Upper lobe of left lung (tissue), 6 donors: ENCODE measurements around the gene ISL2. TPM values are rescaled to one million over a fixed set of nuclear protein-coding genes. Genes with fewer than 3 reads are reported as not detected.

ENCODE experiments used
- ATAC-seq, 2 donors: fragments of 200-7000 bp; cut with Tn5 transposase; one replicate each; pipeline ENCODE4 v1.9.1; 2022; ENCODE audit warnings: mild to moderate bottlenecking in 2 of 2, moderate library complexity in 2 of 2; ENCODE audit not compliant: low FRiP score in 2 of 2
- DNase-seq, 2 donors: peaks; one replicate each; pipeline ENCODE4 v3.0.0-alpha.2; 2019 to 2020
- H3K27ac ChIP-seq, 4 donors: fragments of 200-600 bp; sonication (generic); one replicate each; pipeline ENCODE4 v1.5.1; 2016 to 2019
- H3K27me3 ChIP-seq, 4 donors: fragments of 200-600 bp; sonication (generic); one replicate each; pipeline ENCODE4 v1.5.1; 2017 to 2019
- H3K36me3 ChIP-seq, 4 donors: fragments of 200-600 bp; sonication (generic); one replicate each; pipeline ENCODE4 v1.5.1; 2016 to 2019
- H3K4me1 ChIP-seq, 4 donors: fragments of 200-600 bp; sonication (generic); one replicate each; pipeline ENCODE4 v1.5.1; 2018 to 2019
- H3K4me3 ChIP-seq, 4 donors: fragments of 200-600 bp; sonication (generic); one replicate each; pipeline ENCODE4 v1.5.1; 2017 to 2019; ENCODE audit warnings: mild to moderate bottlenecking in 2 of 4, moderate library complexity in 1 of 4
- H3K9me3 ChIP-seq, 4 donors: fragments of 200-600 bp; sonication (generic); one replicate each; pipeline ENCODE4 v1.5.1; 2018 to 2019
- EP300 ChIP-seq, 4 donors: sonication (generic); formaldehyde crosslinking; IDR thresholded peaks; one replicate each; pipeline ENCODE4 v1.5.1; 2017; ENCODE audit warnings: antibody characterized with exemption in 4 of 4, control low read depth in 2 of 4
- POLR2A ChIP-seq, 4 donors: fragments of 450-650 bp; IDR thresholded peaks; one replicate each; pipeline ENCODE4 v1.5.1; 2016 to 2017; ENCODE audit warnings: antibody characterized with exemption in 4 of 4, mild to moderate bottlenecking in 2 of 4
- POLR2AphosphoS5 ChIP-seq, 2 donors: sonication (generic); formaldehyde crosslinking; IDR thresholded peaks; one replicate each; pipeline ENCODE4 v1.5.1; 2017; ENCODE audit warnings: antibody characterized with exemption in 2 of 2
- WGBS, 2 donors: methylation state at CpG; one replicate each; pipeline ENCODE4 v1.1.5; 2017 to 2018; 5-methylcytosine and 5-hydroxymethylcytosine counted together
- total RNA-seq, 6 donors: library from RNA; depleted of rRNA in 4 of 6; stranded (reverse); fragments of >200 nt in 4 of 6; gene quantifications; one replicate each; pipeline versions ENCODE4 v1.1.0 to v1.2.1, GENCODE V29; 2016 to 2021
- TF ChIP-seq, protein P1 (sequence below), 6 experiments: fragments of 450-650 bp in 4 of 6; fragments of 200-600 bp in 2 of 6; sonication (generic) in 2 of 6; IDR thresholded peaks; one replicate each; pipeline ENCODE4 v1.5.1; 2016 to 2019; ENCODE audit warnings: antibody characterized with exemption in 6 of 6
- donor health status: DM: no; HTN: no; CAD: no; lungs with moderate emphysema.
- donor health status: DM: no; HTN: yes; CAD: no; lungs with severe emphysema.

The ISL2 gene
- total RNA-seq, 6 donors from 2014 or later: 0.34 to 1.8 (median 0.47) TPM; not detected in 2

DNA sequence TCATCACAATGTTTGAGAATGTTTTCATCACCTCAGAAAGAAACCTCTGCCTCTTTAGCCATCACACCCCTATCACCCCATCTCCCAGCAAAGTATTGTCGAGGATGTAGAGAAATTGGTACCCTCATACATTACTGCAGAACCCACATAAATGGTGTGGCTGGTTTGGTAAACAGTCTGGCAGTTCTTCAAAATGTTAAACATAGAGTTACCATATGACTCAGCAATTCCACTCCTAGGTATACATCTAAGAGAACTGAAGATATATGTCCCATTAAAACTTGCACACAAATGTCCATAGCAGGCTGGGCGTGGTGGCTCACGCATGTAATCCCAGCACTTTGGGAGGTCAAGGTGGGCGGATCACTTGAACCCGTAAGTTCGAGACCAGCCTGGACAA lies 16.6 kb upstream of the ISL2 start:
- DNase-seq: no peak
- Histone ChIP-seq H3K9me3 (no peaks in the 10 kb centered on the region), H3K4me3 (no peak overlapping the region), H3K36me3 (no peaks in the 10 kb centered on the region), H3K27me3 (no peaks in the 10 kb centered on the region), H3K27ac (no peak overlapping the region), H3K4me1 (no peaks in the 10 kb centered on the region)
- ATAC-seq: no peak
- WGBS, 2 donors: 88 to 89% methylated on average over 6 of the region's 6 CpGs
- TF ChIP-seq POLR2A (IDR thresholded peaks at IDR 0.05) (no peak), POLR2AphosphoS5 (IDR thresholded peaks at IDR 0.05) (no peak), EP300 (IDR thresholded peaks at IDR 0.05) (no peak)
- TF ChIP-seq, protein P1, sequence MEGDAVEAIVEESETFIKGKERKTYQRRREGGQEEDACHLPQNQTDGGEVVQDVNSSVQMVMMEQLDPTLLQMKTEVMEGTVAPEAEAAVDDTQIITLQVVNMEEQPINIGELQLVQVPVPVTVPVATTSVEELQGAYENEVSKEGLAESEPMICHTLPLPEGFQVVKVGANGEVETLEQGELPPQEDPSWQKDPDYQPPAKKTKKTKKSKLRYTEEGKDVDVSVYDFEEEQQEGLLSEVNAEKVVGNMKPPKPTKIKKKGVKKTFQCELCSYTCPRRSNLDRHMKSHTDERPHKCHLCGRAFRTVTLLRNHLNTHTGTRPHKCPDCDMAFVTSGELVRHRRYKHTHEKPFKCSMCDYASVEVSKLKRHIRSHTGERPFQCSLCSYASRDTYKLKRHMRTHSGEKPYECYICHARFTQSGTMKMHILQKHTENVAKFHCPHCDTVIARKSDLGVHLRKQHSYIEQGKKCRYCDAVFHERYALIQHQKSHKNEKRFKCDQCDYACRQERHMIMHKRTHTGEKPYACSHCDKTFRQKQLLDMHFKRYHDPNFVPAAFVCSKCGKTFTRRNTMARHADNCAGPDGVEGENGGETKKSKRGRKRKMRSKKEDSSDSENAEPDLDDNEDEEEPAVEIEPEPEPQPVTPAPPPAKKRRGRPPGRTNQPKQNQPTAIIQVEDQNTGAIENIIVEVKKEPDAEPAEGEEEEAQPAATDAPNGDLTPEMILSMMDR (IDR thresholded peaks at IDR 0.05): no peak

DNA sequence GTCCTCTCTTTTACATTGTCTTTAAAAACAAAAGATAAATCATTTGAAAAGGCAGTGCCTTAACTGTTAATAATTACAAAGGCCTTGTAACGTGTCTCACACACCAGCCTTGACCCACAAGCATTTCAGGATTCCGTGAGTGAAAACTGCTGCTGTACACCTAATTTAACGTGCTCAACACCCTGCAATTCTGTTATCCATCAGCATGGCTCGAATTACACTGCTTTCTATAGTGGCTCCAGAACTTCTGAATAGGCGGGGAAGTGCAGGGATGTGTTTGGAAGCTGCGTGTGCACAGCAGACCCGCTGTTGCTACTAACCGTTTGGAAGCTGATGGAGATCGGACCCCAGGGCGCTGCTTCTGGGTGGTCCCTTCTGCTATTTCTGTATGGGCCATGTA lies 15.4 kb upstream of the ISL2 start:
- TF ChIP-seq, protein P1 (IDR thresholded peaks at IDR 0.05): no peak
- TF ChIP-seq POLR2A (IDR thresholded peaks at IDR 0.05) (no peak), EP300 (IDR thresholded peaks at IDR 0.05) (no peak), POLR2AphosphoS5 (IDR thresholded peaks at IDR 0.05) (no peak)
- DNase-seq (no peak), ATAC-seq (no peak)
- H3K36me3 ChIP-seq: no peaks in the 10 kb centered on the region
- H3K27me3 ChIP-seq: no peaks in the 10 kb centered on the region
- H3K4me3 ChIP-seq: no peak overlapping the region
- no peak overlapping the region for H3K27ac ChIP-seq
- no peaks in the 10 kb centered on the region for H3K9me3 ChIP-seq
- H3K4me1 ChIP-seq: no peaks in the 10 kb centered on the region
- WGBS, 2 donors: 66 to 70% methylated on average over 10 of the region's 10 CpGs

DNA sequence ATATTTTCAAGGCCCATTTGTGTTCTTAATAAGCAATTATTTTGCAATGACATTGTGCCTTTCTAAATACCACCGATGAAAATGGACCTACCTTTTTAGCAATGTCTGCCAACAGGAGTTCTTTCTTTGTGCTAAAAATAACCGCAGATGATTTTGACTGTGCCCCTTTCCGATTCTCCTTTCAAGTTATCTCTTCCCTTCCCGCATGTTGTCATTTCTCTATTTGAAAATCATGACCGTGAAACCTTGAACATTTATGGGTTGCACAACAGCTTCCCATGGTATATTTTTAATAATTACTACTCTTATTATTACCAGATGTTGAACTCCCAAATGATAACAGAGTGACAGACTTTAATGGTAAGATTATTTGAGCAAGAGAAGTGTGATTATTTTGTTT lies 15.0 kb upstream of the ISL2 start:
- DNase-seq (no peak), ATAC-seq (no peak)
- no peaks in the 10 kb centered on the region for H3K9me3 ChIP-seq
- 85 to 89% methylated on average over 5 of the region's 5 CpGs for WGBS, 2 donors
- TF ChIP-seq, protein P1 (IDR thresholded peaks at IDR 0.05): no peak
- TF ChIP-seq POLR2A (IDR thresholded peaks at IDR 0.05) (no peak), EP300 (IDR thresholded peaks at IDR 0.05) (no peak), POLR2AphosphoS5 (IDR thresholded peaks at IDR 0.05) (no peak)
- H3K4me1 ChIP-seq: no peaks in the 10 kb centered on the region
- no peaks in the 10 kb centered on the region for H3K27me3 ChIP-seq
- H3K36me3 ChIP-seq: no peaks in the 10 kb centered on the region
- H3K4me3 ChIP-seq: no peak overlapping the region
- no peak overlapping the region for H3K27ac ChIP-seq

DNA sequence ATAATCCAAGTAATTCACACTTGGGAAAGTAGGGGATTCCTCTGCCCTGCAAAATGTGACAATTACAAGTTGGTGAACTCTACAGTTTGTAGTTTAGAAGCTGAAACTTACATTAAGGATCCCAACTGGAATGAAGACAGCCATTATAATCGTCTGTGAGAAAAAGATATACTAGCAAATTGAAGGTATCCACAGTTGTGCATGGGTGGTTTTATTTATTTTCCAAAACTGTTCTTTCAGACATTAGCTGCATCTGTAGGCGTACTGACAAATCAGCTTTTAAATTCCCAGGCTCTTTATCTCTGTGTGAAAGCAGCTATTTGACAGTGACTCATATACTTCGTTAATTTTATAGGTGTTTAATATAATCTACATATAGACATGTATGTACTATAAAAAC lies 12.5 kb upstream of the ISL2 start:
- Histone ChIP-seq H3K27me3 (no peaks in the 10 kb centered on the region), H3K4me1 (no peaks in the 10 kb centered on the region), H3K27ac (no peak overlapping the region), H3K9me3 (no peaks in the 10 kb centered on the region), H3K36me3 (no peaks in the 10 kb centered on the region), H3K4me3 (no peak overlapping the region)
- DNase-seq (no peak), ATAC-seq (no peak)
- 79 to 87% methylated on average over 3 of the region's 3 CpGs for WGBS, 2 donors
- TF ChIP-seq EP300 (IDR thresholded peaks at IDR 0.05): no peak
- no peak for TF ChIP-seq POLR2A (IDR thresholded peaks at IDR 0.05)
- TF ChIP-seq POLR2AphosphoS5 (IDR thresholded peaks at IDR 0.05): no peak
- TF ChIP-seq, protein P1 (IDR thresholded peaks at IDR 0.05): no peak

DNA sequence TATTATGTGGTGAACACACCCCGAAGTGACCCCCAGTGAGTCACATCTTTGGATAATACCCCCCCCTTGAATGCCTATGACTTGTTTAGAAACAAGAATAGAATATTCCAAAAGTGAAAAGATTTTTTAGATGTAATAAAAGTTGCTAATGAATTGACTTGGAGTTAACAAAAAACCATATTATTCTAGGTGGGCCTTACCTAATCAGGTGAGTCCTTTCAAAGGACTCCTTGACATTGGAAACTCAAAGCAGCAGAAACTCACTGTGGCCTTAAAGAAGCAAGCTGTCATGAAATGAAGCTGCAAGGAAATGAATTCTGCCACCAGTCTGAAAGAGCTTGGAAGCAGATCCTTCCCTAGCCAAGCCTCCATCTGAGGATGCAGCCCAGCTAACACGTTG lies 10.9 kb upstream of the ISL2 start:
- 74 to 81% methylated on average over 2 of the region's 2 CpGs for WGBS, 2 donors
- DNase-seq: no peak

More for the DNA sequence above, 10.9 kb upstream of the ISL2 start:
- TF ChIP-seq EP300 (IDR thresholded peaks at IDR 0.05): no peak
- TF ChIP-seq, protein P1 (IDR thresholded peaks at IDR 0.05): no peak
- no peak for TF ChIP-seq POLR2AphosphoS5 (IDR thresholded peaks at IDR 0.05)
- no peak for TF ChIP-seq POLR2A (IDR thresholded peaks at IDR 0.05)
- no peaks in the 10 kb centered on the region for H3K27me3 ChIP-seq
- no peak overlapping the region for H3K27ac ChIP-seq
- ATAC-seq: no peak
- no peaks in the 10 kb centered on the region for H3K9me3 ChIP-seq
- no peak overlapping the region for H3K4me3 ChIP-seq
- no peaks in the 10 kb centered on the region for H3K36me3 ChIP-seq
- H3K4me1 ChIP-seq: no peaks in the 10 kb centered on the region
